ENCODE measurements around the gene TLR2. TPM values are rescaled to one million over a fixed set of nuclear protein-coding genes. Genes with fewer than 3 reads are reported as not detected.

Gene TLR2
- total and polyA plus RNA-seq, 10 of the 15 experiments (the other 5 are each of a cell fraction or from before 2014, with no cell fraction given), result under 0.01 to 0.19 (median 0.06) TPM; not detected in 4

GRCh38 chr4:153748378-153748777 is 64.3 kb downstream of the TLR2 start:
- no TSS peak for BruUV-seq (replicated peaks)
- no peaks in the 10 kb centered on the region for H3K9me3 ChIP-seq (replicated peaks; ENCODE audit: control insufficient read depth, insufficient read depth, low read length)
- intact Hi-C loops (cut with micrococcal nuclease; ENCODE audit: unreplicated experiment) (no loop called here), in situ Hi-C loops (cut with MboI) (loop anchor here (10.0 kb wide), 1 partner anchor 404 kb away; the partner anchor contains the start of gene MND1)
- no peak overlapping the region for H2AFZ ChIP-seq (ENCODE audit: control insufficient read depth, low read depth, low read length)
- H3K4me2 ChIP-seq (ENCODE audit: control insufficient read depth, insufficient read depth), result no peak overlapping the region
- H3K4me1 ChIP-seq (ENCODE audit: control insufficient read depth, insufficient read depth, low read length), result no peaks in the 10 kb centered on the region
- ATAC-seq (no peak), FAIRE-seq (no peak), DNase-seq (ENCODE audit: low read depth, low spot score) (no peak)
- no peaks in the 10 kb centered on the region; a peak in 1 of 4 replicates for H3K27me3 ChIP-seq (replicated peaks in 1 of 2; ENCODE audit: control insufficient read depth in 2 of 2, insufficient read depth in 2 of 2, low read length in 1 of 2)
- WGBS (ENCODE audit: insufficient coverage, insufficient replicate concordance, low lambda C conversion rate, missing lambda C conversion rate), result 20% methylated on average over 6 of the region's 6 CpGs
- H4K20me1 ChIP-seq (ENCODE audit: control insufficient read depth, insufficient read depth), result no peaks in the 10 kb centered on the region
- CTCF ChIA-PET, result interaction anchor here (1.2 to 4.1 kb wide), 4 partner anchors 15 to 665 kb away, joined by 3 to 31 read pairs (median 12); no protein-coding TSS in a partner anchor
- POLR2A ChIA-PET, result no interaction called here
- H3K36me3 ChIP-seq (ENCODE audit: control insufficient read depth in 2 of 2, insufficient read depth in 2 of 2, low read length in 1 of 2), result no peaks in the 10 kb centered on the region
- no peak overlapping the region for H3K9ac ChIP-seq (ENCODE audit: control insufficient read depth, insufficient read depth, low read length)
- RAD21 ChIA-PET (ENCODE audit: unreplicated experiment), result no interaction called here
- H3K4me3 ChIP-seq, result no peak overlapping the region
- no peak overlapping the region for H3K27ac ChIP-seq (ENCODE audit: control insufficient read depth, insufficient read depth)
- no peaks in the 10 kb centered on the region for H3K79me2 ChIP-seq (ENCODE audit: control insufficient read depth, insufficient read depth, low read length)
- SMC1A ChIA-PET (ENCODE audit: uncharacterized antibody, unreplicated experiment), result interaction anchor here (1.5 to 2.4 kb wide), 2 partner anchors 16 to 404 kb away, joined by 3 to 9 read pairs; partner anchors contain the start of gene MND1
- TF ChIP-seq ZBTB11 (CRISPR knock-in tag; IDR thresholded peaks at IDR 0.05) (no peak), IKZF1 (conservative IDR thresholded peaks at IDR 0.05) (no peak), GABPA (IDR thresholded peaks at IDR 0.05; ENCODE audit: low read depth) (no peak), CREM (IDR thresholded peaks at IDR 0.05; ENCODE audit: low read depth) (no peak), ATF7 (IDR thresholded peaks at IDR 0.05; ENCODE audit: low read depth) (no peak), CBX5 (IDR thresholded peaks at IDR 0.05; ENCODE audit: low read depth) (no peak), NFYA (IDR thresholded peaks at IDR 0.05; ENCODE audit: borderline replicate concordance, low read depth, low read length) (no peak), CBFB (IDR thresholded peaks at IDR 0.05; ENCODE audit: low read depth) (no peak), RUNX3 (IDR thresholded peaks at IDR 0.05; ENCODE audit: low read length) (no peak), ZZZ3 (IDR thresholded peaks at IDR 0.05; ENCODE audit: control insufficient read depth, insufficient read length, low read depth) (no peak), HDAC6 (IDR thresholded peaks at IDR 0.05; ENCODE audit: unreplicated experiment) (no peak), ZNF24 (IDR thresholded peaks at IDR 0.05) (no peak), ASH2L (IDR thresholded peaks at IDR 0.05; ENCODE audit: borderline replicate concordance, low read depth) (no peak), BCLAF1 (IDR thresholded peaks at IDR 0.05) (no peak), MXI1 (IDR thresholded peaks at IDR 0.05; ENCODE audit: low read depth, low read length) (no peak), RBBP5 (conservative IDR thresholded peaks at IDR 0.05) (no peak)
- TF ChIP-seq, protein P1, sequence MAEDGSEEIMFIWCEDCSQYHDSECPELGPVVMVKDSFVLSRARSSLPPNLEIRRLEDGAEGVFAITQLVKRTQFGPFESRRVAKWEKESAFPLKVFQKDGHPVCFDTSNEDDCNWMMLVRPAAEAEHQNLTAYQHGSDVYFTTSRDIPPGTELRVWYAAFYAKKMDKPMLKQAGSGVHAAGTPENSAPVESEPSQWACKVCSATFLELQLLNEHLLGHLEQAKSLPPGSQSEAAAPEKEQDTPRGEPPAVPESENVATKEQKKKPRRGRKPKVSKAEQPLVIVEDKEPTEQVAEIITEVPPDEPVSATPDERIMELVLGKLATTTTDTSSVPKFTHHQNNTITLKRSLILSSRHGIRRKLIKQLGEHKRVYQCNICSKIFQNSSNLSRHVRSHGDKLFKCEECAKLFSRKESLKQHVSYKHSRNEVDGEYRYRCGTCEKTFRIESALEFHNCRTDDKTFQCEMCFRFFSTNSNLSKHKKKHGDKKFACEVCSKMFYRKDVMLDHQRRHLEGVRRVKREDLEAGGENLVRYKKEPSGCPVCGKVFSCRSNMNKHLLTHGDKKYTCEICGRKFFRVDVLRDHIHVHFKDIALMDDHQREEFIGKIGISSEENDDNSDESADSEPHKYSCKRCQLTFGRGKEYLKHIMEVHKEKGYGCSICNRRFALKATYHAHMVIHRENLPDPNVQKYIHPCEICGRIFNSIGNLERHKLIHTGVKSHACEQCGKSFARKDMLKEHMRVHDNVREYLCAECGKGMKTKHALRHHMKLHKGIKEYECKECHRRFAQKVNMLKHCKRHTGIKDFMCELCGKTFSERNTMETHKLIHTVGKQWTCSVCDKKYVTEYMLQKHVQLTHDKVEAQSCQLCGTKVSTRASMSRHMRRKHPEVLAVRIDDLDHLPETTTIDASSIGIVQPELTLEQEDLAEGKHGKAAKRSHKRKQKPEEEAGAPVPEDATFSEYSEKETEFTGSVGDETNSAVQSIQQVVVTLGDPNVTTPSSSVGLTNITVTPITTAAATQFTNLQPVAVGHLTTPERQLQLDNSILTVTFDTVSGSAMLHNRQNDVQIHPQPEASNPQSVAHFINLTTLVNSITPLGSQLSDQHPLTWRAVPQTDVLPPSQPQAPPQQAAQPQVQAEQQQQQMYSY (CRISPR knock-in tag; IDR thresholded peaks at IDR 0.05), result no peak

Measured in GM12878 (cell line).